WTC11 (cell line): ENCODE data around the gene SRPX2. TPM values are rescaled to one million over a fixed set of nuclear protein-coding genes. Genes with fewer than 3 reads are reported as not detected.

Source experiments
- ATAC-seq: fragments of 200-7000 bp; cut with Tn5 transposase; 2 replicates; pipeline ENCODE4 v1.10.0; 2021; ENCODE audit warnings: mild to moderate bottlenecking, moderate library complexity
- CTCF ChIA-PET: fragments of 300-600 bp; sonication (Branson Sonifier 250); formaldehyde crosslinking; loops from one replicate; lab custom pipeline; 2021; ENCODE audit warnings: antibody characterized with exemption; lab: Charles Lee
- POLR2A ChIA-PET: fragments of 350-600 bp; sonication (Branson Sonifier 250); formaldehyde crosslinking; loops from one replicate; lab custom pipeline; 2021; ENCODE audit warnings: antibody characterized with exemption; lab: Charles Lee
- DNase-seq: peaks from one replicate; pipeline ENCODE4 v3.0.0; 2021; ENCODE audit warnings: low spot score
- H3K27ac Mint-ChIP-seq: 2 replicates; pipeline ENCODE4 v1.8.0; 2021; ENCODE audit warnings: mixed read lengths
- H3K27me3 Mint-ChIP-seq: 2 replicates; pipeline ENCODE4 v1.8.0; 2021; ENCODE audit warnings: low read depth, mild to moderate bottlenecking, moderate library complexity, mixed read lengths
- H3K36me3 Mint-ChIP-seq: 2 replicates; pipeline ENCODE4 v1.8.0; 2021; ENCODE audit warnings: mixed read lengths
- H3K4me1 Mint-ChIP-seq: 2 replicates; pipeline ENCODE4 v1.8.0; 2022; ENCODE audit warnings: mixed read lengths
- H3K4me3 Mint-ChIP-seq: 2 replicates; pipeline ENCODE4 v1.8.0; 2021; ENCODE audit warnings: mild to moderate bottlenecking, moderate library complexity, mixed read lengths
- H3K9me3 Mint-ChIP-seq: 2 replicates; pipeline ENCODE4 v1.8.0; 2021; ENCODE audit warnings: mixed read lengths
- CREM ChIP-seq: sonication (generic); formaldehyde crosslinking; IDR thresholded peaks from 2 replicates; pipeline ENCODE4 v1.8.1; 2022; ENCODE audit warnings: mild to moderate bottlenecking, missing genetic modification reagents, moderate library complexity
- FOXP1 ChIP-seq: sonication (generic); formaldehyde crosslinking; IDR thresholded peaks from 2 replicates; pipeline ENCODE4 v1.8.0; 2022; ENCODE audit warnings: missing genetic modification reagents, mild to moderate bottlenecking, moderate library complexity, borderline replicate concordance
- GABPB1 ChIP-seq: sonication (generic); formaldehyde crosslinking; IDR thresholded peaks from 2 replicates; pipeline ENCODE4 v1.8.1; 2023; ENCODE audit warnings: mild to moderate bottlenecking, missing genetic modification reagents
- HMGA2 ChIP-seq: fragments of 250-450 bp; sonication (Bioruptor Pico); IDR thresholded peaks from 2 replicates; pipeline ENCODE4 v1.4.0; 2021; ENCODE audit warnings: mild to moderate bottlenecking, moderate library complexity
- JUN ChIP-seq: sonication (generic); formaldehyde crosslinking; IDR thresholded peaks from 2 replicates; pipeline ENCODE4 v1.8.0; 2023; ENCODE audit warnings: mild to moderate bottlenecking, missing genetic modification reagents
- KAT7 ChIP-seq: sonication (generic); formaldehyde crosslinking; IDR thresholded peaks from 2 replicates; pipeline ENCODE4 v1.8.1; 2023; ENCODE audit warnings: missing genetic modification reagents, mild to moderate bottlenecking, borderline replicate concordance
- MXD4 ChIP-seq: fragments of 250-450 bp; sonication (Bioruptor Pico); IDR thresholded peaks from 2 replicates; pipeline ENCODE4 v1.8.0; 2021; ENCODE audit warnings: mild to moderate bottlenecking, moderate library complexity, borderline replicate concordance
- NR2C2 ChIP-seq: sonication (generic); formaldehyde crosslinking; IDR thresholded peaks from 2 replicates; pipeline ENCODE4 v1.8.0; 2022; ENCODE audit warnings: mild to moderate bottlenecking, missing genetic modification reagents
- NR3C1 ChIP-seq: sonication (generic); formaldehyde crosslinking; conservative IDR thresholded peaks from 2 replicates; pipeline ENCODE4 v1.8.1; 2023; ENCODE audit warnings: low read depth, mild to moderate bottlenecking, missing genetic modification reagents
- TCF7 ChIP-seq: sonication (generic); formaldehyde crosslinking; IDR thresholded peaks from 2 replicates; pipeline ENCODE4 v1.8.0; 2022; ENCODE audit warnings: mild to moderate bottlenecking, low read depth, missing genetic modification reagents, moderate library complexity
- TP53 ChIP-seq: sonication (generic); formaldehyde crosslinking; IDR thresholded peaks from 2 replicates; pipeline ENCODE4 v1.8.1; 2023; ENCODE audit warnings: mild to moderate bottlenecking, missing genetic modification reagents
- ZNF138 ChIP-seq: sonication (generic); formaldehyde crosslinking; conservative IDR thresholded peaks from 2 replicates; pipeline ENCODE4 v1.8.1; 2022; ENCODE audit warnings: mild to moderate bottlenecking, moderate library complexity, missing genetic modification reagents
- ZNF317 ChIP-seq: sonication (generic); formaldehyde crosslinking; IDR thresholded peaks from 2 replicates; pipeline ENCODE4 v1.8.1; 2023; ENCODE audit warnings: low read depth, mild to moderate bottlenecking, moderate library complexity, missing genetic modification reagents, borderline replicate concordance
- ZNF423 ChIP-seq: fragments of 250-450 bp; sonication (Bioruptor Pico); IDR thresholded peaks from 2 replicates; pipeline ENCODE4 v2.1.2; 2022; ENCODE audit warnings: mild to moderate bottlenecking, moderate library complexity
- total RNA-seq: library from RNA; stranded (reverse); gene quantifications from 3 replicates; pipeline ENCODE4 v1.2.3, GENCODE V29; 2021
- TF ChIP-seq, protein P1 (sequence below): sonication (generic); formaldehyde crosslinking; IDR thresholded peaks from 2 replicates; pipeline ENCODE4 v1.8.1; 2023; ENCODE audit warnings: mild to moderate bottlenecking, missing genetic modification reagents, moderate library complexity
- TF ChIP-seq, protein P2 (sequence below): fragments of 250-450 bp; sonication (Bioruptor Pico); IDR thresholded peaks from 2 replicates; pipeline ENCODE4 v1.9.0; 2021; ENCODE audit warnings: mild to moderate bottlenecking
- TF ChIP-seq, protein P3 (sequence below): sonication (generic); formaldehyde crosslinking; IDR thresholded peaks from 2 replicates; pipeline ENCODE4 v1.8.1; 2022; ENCODE audit warnings: mild to moderate bottlenecking, missing genetic modification reagents, moderate library complexity, borderline replicate concordance
- TF ChIP-seq, protein P4 (sequence below): sonication (generic); formaldehyde crosslinking; IDR thresholded peaks from 2 replicates; pipeline ENCODE4 v1.8.0; 2022; ENCODE audit warnings: mild to moderate bottlenecking, missing genetic modification reagents
- TF ChIP-seq, protein P5 (sequence below): sonication (generic); formaldehyde crosslinking; IDR thresholded peaks from 2 replicates; pipeline ENCODE4 v1.8.1; 2022; ENCODE audit warnings: low read depth, missing genetic modification reagents, borderline replicate concordance
- TF ChIP-seq, protein P6 (sequence below): sonication (generic); formaldehyde crosslinking; IDR thresholded peaks from 2 replicates; pipeline ENCODE4 v1.8.0; 2023; ENCODE audit warnings: missing genetic modification reagents
- TF ChIP-seq, protein P7 (sequence below): sonication (generic); formaldehyde crosslinking; IDR thresholded peaks from 2 replicates; pipeline ENCODE4 v1.8.1; 2023; ENCODE audit warnings: mild to moderate bottlenecking, missing genetic modification reagents
- TF ChIP-seq, protein P8 (sequence below): sonication (generic); formaldehyde crosslinking; IDR thresholded peaks from 2 replicates; pipeline ENCODE4 v1.8.0; 2023; ENCODE audit warnings: missing genetic modification reagents, mild to moderate bottlenecking, borderline replicate concordance

SRPX2 gene
- total RNA-seq, 1 experiment from 2014 or later = 0.24 TPM

DNA sequence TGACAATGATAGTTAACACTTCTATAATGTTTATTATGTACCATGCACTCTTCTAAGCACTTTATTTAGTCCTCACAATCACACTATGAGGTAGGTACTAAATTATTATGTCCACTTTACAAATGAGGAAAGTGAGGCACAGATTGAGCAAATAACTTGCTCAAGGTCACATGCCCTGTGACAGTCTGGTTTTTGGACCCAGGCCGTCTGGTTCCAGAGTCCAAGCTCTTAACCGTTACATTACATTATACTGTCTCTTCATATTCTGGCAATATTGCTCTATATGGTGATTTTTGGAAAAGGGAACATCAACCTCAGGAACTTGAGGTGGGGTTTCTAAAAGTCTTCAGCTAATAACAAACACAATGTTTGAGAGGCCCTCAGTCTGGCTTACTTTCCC, 75.1 kb downstream of the SRPX2 start:
- Mint-ChIP-seq H3K4me3 (no peak overlapping the region), H3K27me3 (no peaks in the 10 kb centered on the region; the same call in 1 of the 2 replicates), H3K36me3 (peaks cover 10% of the 10 kb centered on the region), H3K27ac (no peak overlapping the region), H3K4me1 (no peaks in the 10 kb centered on the region), H3K9me3 (peaks cover 14% of the 10 kb centered on the region)
- ChIA-PET POLR2A (no interaction called here), CTCF (interaction anchor here (1.0 kb wide), 1 partner anchor 48 kb away, joined by 3 read pairs; no protein-coding TSS in a partner anchor)
- no peak for TF ChIP-seq GABPB1
- no peak for TF ChIP-seq CREM (CRISPR knock-in tag)
- TF ChIP-seq, protein P1, sequence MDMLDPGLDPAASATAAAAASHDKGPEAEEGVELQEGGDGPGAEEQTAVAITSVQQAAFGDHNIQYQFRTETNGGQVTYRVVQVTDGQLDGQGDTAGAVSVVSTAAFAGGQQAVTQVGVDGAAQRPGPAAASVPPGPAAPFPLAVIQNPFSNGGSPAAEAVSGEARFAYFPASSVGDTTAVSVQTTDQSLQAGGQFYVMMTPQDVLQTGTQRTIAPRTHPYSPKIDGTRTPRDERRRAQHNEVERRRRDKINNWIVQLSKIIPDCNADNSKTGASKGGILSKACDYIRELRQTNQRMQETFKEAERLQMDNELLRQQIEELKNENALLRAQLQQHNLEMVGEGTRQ = no peak
- TF ChIP-seq FOXP1 (CRISPR knock-in tag) = no peak
- TF ChIP-seq TP53 (CRISPR knock-in tag) = no peak
- TF ChIP-seq ZNF423 (CRISPR knock-in tag) = no peak
- TF ChIP-seq, protein P2, sequence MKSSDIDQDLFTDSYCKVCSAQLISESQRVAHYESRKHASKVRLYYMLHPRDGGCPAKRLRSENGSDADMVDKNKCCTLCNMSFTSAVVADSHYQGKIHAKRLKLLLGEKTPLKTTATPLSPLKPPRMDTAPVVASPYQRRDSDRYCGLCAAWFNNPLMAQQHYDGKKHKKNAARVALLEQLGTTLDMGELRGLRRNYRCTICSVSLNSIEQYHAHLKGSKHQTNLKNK (CRISPR knock-in tag) = no peak
- no peak for TF ChIP-seq NR2C2 (CRISPR knock-in tag)
- no peak for TF ChIP-seq KAT7
- TF ChIP-seq, protein P3, sequence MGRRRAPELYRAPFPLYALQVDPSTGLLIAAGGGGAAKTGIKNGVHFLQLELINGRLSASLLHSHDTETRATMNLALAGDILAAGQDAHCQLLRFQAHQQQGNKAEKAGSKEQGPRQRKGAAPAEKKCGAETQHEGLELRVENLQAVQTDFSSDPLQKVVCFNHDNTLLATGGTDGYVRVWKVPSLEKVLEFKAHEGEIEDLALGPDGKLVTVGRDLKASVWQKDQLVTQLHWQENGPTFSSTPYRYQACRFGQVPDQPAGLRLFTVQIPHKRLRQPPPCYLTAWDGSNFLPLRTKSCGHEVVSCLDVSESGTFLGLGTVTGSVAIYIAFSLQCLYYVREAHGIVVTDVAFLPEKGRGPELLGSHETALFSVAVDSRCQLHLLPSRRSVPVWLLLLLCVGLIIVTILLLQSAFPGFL (CRISPR knock-in tag) = no peak
- no peak for TF ChIP-seq TCF7
- TF ChIP-seq, protein P4, sequence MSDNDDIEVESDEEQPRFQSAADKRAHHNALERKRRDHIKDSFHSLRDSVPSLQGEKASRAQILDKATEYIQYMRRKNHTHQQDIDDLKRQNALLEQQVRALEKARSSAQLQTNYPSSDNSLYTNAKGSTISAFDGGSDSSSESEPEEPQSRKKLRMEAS (CRISPR knock-in tag) = no peak
- TF ChIP-seq, protein P5, sequence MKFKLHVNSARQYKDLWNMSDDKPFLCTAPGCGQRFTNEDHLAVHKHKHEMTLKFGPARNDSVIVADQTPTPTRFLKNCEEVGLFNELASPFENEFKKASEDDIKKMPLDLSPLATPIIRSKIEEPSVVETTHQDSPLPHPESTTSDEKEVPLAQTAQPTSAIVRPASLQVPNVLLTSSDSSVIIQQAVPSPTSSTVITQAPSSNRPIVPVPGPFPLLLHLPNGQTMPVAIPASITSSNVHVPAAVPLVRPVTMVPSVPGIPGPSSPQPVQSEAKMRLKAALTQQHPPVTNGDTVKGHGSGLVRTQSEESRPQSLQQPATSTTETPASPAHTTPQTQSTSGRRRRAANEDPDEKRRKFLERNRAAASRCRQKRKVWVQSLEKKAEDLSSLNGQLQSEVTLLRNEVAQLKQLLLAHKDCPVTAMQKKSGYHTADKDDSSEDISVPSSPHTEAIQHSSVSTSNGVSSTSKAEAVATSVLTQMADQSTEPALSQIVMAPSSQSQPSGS (CRISPR knock-in tag) = no peak
- TF ChIP-seq, protein P6, sequence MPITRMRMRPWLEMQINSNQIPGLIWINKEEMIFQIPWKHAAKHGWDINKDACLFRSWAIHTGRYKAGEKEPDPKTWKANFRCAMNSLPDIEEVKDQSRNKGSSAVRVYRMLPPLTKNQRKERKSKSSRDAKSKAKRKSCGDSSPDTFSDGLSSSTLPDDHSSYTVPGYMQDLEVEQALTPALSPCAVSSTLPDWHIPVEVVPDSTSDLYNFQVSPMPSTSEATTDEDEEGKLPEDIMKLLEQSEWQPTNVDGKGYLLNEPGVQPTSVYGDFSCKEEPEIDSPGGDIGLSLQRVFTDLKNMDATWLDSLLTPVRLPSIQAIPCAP (CRISPR knock-in tag) = no peak
- no peak for TF ChIP-seq ZNF138 (CRISPR knock-in tag)
- TF ChIP-seq MXD4 (CRISPR knock-in tag) = no peak
- no peak for TF ChIP-seq ZNF317 (CRISPR knock-in tag)
- TF ChIP-seq JUN = no peak
- no peak for DNase-seq
- ATAC-seq = no peak

DNA sequence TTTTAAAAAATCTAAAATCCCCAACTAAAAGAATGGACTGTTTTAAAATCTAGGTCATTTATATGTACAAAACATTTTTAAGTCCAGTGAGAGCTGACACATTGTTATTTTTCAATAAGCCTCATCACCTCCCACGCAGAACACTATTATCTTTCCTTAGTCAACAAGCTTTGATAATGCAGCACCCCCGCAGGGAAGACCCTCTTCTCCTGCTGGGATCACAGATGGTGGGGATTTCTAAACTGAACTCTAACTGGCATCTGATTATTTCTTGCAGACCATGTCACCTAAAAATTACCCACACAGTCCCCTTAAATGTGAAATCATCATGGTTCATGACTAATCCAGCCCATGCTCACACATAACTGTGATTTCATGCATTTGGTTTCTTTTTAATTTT, 76.3 kb downstream of the SRPX2 start:
- ATAC-seq (no peak), DNase-seq (no peak)
- ChIA-PET CTCF (no interaction called here), POLR2A (no interaction called here)
- Mint-ChIP-seq H3K9me3 (peaks cover 18% of the 10 kb centered on the region), H3K36me3 (peaks cover 10% of the 10 kb centered on the region), H3K4me1 (no peaks in the 10 kb centered on the region), H3K4me3 (no peak overlapping the region), H3K27ac (no peak overlapping the region), H3K27me3 (no peaks in the 10 kb centered on the region; the same call in 1 of the 2 replicates)
- TF ChIP-seq TCF7 = no peak
- TF ChIP-seq, protein P7, sequence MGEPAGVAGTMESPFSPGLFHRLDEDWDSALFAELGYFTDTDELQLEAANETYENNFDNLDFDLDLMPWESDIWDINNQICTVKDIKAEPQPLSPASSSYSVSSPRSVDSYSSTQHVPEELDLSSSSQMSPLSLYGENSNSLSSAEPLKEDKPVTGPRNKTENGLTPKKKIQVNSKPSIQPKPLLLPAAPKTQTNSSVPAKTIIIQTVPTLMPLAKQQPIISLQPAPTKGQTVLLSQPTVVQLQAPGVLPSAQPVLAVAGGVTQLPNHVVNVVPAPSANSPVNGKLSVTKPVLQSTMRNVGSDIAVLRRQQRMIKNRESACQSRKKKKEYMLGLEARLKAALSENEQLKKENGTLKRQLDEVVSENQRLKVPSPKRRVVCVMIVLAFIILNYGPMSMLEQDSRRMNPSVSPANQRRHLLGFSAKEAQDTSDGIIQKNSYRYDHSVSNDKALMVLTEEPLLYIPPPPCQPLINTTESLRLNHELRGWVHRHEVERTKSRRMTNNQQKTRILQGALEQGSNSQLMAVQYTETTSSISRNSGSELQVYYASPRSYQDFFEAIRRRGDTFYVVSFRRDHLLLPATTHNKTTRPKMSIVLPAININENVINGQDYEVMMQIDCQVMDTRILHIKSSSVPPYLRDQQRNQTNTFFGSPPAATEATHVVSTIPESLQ (CRISPR knock-in tag) = no peak
- TF ChIP-seq HMGA2 (CRISPR knock-in tag) = no peak
- TF ChIP-seq, protein P5 (CRISPR knock-in tag) = no peak
- TF ChIP-seq, protein P8, sequence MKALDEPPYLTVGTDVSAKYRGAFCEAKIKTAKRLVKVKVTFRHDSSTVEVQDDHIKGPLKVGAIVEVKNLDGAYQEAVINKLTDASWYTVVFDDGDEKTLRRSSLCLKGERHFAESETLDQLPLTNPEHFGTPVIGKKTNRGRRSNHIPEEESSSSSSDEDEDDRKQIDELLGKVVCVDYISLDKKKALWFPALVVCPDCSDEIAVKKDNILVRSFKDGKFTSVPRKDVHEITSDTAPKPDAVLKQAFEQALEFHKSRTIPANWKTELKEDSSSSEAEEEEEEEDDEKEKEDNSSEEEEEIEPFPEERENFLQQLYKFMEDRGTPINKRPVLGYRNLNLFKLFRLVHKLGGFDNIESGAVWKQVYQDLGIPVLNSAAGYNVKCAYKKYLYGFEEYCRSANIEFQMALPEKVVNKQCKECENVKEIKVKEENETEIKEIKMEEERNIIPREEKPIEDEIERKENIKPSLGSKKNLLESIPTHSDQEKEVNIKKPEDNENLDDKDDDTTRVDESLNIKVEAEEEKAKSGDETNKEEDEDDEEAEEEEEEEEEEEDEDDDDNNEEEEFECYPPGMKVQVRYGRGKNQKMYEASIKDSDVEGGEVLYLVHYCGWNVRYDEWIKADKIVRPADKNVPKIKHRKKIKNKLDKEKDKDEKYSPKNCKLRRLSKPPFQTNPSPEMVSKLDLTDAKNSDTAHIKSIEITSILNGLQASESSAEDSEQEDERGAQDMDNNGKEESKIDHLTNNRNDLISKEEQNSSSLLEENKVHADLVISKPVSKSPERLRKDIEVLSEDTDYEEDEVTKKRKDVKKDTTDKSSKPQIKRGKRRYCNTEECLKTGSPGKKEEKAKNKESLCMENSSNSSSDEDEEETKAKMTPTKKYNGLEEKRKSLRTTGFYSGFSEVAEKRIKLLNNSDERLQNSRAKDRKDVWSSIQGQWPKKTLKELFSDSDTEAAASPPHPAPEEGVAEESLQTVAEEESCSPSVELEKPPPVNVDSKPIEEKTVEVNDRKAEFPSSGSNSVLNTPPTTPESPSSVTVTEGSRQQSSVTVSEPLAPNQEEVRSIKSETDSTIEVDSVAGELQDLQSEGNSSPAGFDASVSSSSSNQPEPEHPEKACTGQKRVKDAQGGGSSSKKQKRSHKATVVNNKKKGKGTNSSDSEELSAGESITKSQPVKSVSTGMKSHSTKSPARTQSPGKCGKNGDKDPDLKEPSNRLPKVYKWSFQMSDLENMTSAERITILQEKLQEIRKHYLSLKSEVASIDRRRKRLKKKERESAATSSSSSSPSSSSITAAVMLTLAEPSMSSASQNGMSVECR (CRISPR knock-in tag) = no peak
- TF ChIP-seq NR3C1 (CRISPR knock-in tag) = no peak
- TF ChIP-seq ZNF138 (CRISPR knock-in tag) = no peak
- TF ChIP-seq, protein P4 (CRISPR knock-in tag) = no peak
